ENCODE data around the gene ATG2A. TPM values are rescaled to one million over a fixed set of nuclear protein-coding genes. Genes with fewer than 3 reads are reported as not detected.

Gene ATG2A
- total RNA-seq, 1 donor = 12.1 TPM

- no peak for TF ChIP-seq CTCF (IDR thresholded peaks at IDR 0.05; ENCODE audit: insufficient read depth, low read depth, low read length)
- H3K4me3 ChIP-seq (ENCODE audit: low read depth, low read length) = no peak overlapping the region
- DNase-seq (ENCODE audit: low read depth) = no peak
These were observed 18.5 kb downstream of the ATG2A start for GRCh38 chr11:64898541-64898940.

- no peak for DNase-seq (ENCODE audit: low read depth)
- no peak for TF ChIP-seq CTCF (IDR thresholded peaks at IDR 0.05; ENCODE audit: insufficient read depth, low read depth, low read length)
- no peak overlapping the region for H3K4me3 ChIP-seq (ENCODE audit: low read depth, low read length)
These were observed 18.9 kb downstream of the ATG2A start for GRCh38 chr11:64898076-64898445.

GRCh38 chr11:64897381-64898075 lies 19.5 kb downstream of the ATG2A start:
- TF ChIP-seq CTCF (IDR thresholded peaks at IDR 0.05; ENCODE audit: insufficient read depth, low read depth, low read length) = no peak
- H3K4me3 ChIP-seq (ENCODE audit: low read depth, low read length) = no peak overlapping the region
- DNase-seq (ENCODE audit: low read depth) = no peak

GRCh38 chr11:64896448-64897022 lies 20.5 kb downstream of the ATG2A start:
- TF ChIP-seq CTCF (IDR thresholded peaks at IDR 0.05; ENCODE audit: insufficient read depth, low read depth, low read length) = no peak
- DNase-seq (ENCODE audit: low read depth) = no peak
- no peak overlapping the region for H3K4me3 ChIP-seq (ENCODE audit: low read depth, low read length)

- H3K4me3 ChIP-seq (ENCODE audit: low read depth, low read length) = no peak overlapping the region
- TF ChIP-seq CTCF (IDR thresholded peaks at IDR 0.05; ENCODE audit: insufficient read depth, low read depth, low read length) = no peak
- DNase-seq (ENCODE audit: low read depth) = no peak
These were observed 22.1 kb downstream of the ATG2A start for GRCh38 chr11:64894812-64895452.

- TF ChIP-seq CTCF (IDR thresholded peaks at IDR 0.05; ENCODE audit: insufficient read depth, low read depth, low read length) = peak; percentile 85
- DNase-seq (ENCODE audit: low read depth) = peak; percentile 71
These were observed 22.8 kb downstream of the ATG2A start for GRCh38 chr11:64894070-64894811.

More at GRCh38 chr11:64894070-64894811, 22.8 kb downstream of the ATG2A start:
- no peak overlapping the region for H3K4me3 ChIP-seq (ENCODE audit: low read depth, low read length)
